Skin epidermis (tissue), 12 donors: ENCODE measurements around the gene FCN1.

Experiments
- H3K27ac ChIP-seq, 21 experiments: fragments of 200-600 bp; sonication (generic) in 11 of 21; one replicate each; pipeline ENCODE4 v1.5.0; 2020; ENCODE audit warnings: mild to moderate bottlenecking in 3 of 21, inconsistent platforms in 2 of 21, moderate library complexity in 2 of 21
- H3K4me3 ChIP-seq, 7 experiments: fragments of 200-600 bp; sonication (generic) in 2 of 7; one replicate each; pipeline ENCODE4 v1.5.0; 2020; ENCODE audit warnings: inconsistent platforms in 2 of 7, mild to moderate bottlenecking in 2 of 7, moderate library complexity in 1 of 7

Gene FCN1

DNA sequence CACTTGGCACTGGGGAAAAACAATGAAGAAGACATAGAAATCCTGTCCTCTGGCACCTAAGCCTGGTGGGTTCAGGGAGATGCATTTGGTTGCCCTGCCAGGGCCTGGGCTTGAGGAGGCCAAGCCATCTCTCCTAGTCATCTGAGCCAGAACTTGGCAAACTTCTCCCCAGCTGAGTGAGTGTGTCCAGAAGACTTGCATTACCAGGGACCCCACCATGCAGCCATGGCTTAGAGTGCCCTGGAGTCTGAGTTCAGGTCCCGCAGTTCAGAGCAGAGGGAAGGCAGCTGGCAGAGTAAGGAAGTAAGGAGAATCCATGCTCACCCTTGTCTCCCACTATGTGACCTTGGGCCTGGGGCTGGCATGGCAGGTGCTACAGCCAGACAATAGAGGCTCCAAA, 37.4 kb upstream of the FCN1 start:
- no peak overlapping the region for H3K4me3 ChIP-seq
- H3K27ac ChIP-seq, result no peak overlapping the region

DNA sequence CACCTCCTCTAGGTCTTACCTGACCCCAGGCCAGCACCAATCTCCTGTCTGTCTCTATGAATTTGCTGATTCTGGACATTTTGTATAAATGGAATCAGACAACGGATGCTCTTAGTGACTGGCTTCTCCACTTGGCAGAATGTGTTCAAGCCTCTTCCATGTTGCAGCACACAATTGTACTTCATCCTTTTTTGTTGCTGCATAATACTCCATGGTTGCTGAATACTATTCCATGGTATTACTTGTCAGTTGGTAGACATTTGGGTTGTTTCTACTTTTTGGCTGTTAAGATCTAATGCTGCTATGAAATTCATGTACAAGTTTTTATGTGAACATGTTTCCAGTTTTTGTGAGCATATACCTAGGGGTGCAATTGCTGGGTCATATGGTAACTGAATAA, 34.3 kb upstream of the FCN1 start:
- H3K27ac ChIP-seq, result no peak overlapping the region
- no peak overlapping the region for H3K4me3 ChIP-seq

DNA sequence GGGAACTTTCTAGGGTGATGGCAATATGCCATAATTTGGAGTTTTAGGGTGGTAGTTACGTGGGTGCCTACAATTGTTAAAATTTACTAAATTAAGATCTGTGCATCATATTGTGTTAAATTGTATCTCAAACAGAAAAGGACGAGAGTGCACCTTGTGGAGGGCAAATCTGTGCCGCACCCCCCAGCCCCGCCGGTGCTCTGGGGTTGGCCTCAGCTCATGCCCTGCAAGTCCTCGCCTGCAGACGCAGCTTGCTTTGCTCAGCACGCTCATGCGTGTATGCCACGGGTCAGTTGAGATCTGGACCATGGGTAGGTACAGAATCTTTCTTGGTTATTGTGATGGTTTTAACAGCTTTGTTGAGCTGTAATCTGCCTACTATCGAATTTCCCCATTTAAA, 33.7 kb upstream of the FCN1 start:
- Histone ChIP-seq H3K4me3 (no peak overlapping the region), H3K27ac (no peak overlapping the region)

DNA sequence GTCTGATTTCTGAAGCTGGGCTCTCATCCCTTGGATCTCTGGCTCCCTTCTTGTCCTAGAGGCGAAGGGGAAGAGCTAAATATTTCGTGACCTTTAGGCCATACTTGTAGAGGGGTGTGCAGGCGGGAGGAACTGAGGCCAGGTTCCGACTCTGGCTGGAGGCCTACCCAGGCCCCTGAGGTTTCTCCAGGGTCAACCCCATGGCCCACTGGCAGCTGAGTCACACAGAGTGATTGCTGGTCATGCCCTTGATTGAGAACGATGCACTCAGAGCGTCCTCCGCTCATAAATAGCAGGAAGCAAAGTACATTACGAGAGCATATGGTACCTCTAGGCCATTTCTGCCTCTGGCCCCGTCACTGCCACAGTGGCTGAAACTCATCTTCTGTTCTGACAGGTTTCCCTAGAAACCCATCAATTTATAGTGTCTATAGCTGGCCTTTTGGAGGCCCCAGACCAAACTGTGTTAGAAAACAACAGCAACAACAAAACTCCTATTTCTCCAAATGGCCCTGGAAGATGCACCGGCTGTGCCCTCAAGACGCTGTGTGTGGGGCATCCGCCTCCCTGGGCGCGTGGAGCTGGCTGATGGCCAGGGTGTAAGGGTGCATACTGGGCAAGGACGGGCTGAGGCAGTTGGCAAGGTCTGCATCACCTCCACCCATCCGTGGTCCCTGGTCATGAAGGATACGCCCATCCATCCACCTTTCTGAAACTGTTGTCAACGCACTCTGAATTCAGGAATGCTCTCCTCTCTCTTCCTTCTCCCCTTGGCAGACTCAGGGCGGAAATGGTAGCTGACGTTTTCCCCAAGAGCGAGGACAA, 32.9 kb upstream of the FCN1 start:
- no peak overlapping the region for H3K27ac ChIP-seq
- H3K4me3 ChIP-seq, result no peak overlapping the region

DNA sequence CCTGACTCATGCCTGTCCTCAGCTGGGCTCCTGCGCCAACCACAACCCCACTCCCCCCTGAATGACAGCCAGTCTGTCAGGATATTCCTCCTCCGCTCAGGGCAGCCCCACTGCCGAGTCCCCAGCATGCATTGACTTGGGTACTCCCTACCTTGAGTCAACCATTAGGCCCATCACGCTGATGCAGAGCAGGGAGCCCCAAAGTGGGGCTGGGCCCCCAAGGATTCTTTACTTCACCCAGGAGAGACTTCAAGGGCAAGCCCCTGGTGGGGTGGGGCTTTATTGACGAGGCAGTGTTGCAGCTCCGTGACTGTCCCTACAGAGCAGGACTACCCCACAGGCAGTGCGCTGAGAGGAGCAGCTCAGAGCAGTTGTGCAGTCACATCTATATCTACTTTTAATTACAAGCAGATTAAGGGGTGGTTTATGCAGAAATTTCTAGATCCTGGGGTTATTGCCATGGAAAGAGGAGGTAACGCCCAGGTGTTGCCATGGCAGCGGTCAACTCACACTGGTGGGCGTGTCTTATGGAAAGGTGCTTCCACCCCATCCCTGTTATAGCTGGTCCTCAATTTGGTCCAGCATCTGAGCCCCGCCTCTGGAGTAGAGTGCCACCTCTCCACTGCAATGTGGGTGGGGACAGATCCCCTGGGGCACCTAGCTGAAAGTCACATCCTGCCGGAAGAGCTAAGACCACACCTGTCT, 32.1 kb upstream of the FCN1 start:
- Histone ChIP-seq H3K27ac (no peak overlapping the region), H3K4me3 (no peak overlapping the region)

DNA sequence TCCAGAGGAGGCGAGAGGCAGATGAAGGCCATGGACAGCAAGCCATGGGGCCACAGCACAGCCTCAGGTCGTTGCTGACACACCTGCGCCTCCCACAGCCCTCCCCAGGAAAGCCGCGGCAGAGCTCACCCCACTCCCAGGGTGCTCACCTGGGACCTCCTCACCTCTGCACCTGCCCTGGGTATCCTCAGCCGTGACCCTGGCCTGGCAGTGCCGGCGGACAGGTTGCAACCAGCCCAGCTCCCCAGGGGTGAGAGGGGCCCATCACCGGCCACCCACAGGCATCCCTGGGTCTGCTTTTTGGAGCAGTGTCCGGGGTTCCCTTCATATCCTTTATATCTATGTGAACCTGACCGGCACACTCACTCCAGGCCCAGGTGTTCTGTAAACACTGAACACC, 30.4 kb upstream of the FCN1 start:
- no peak overlapping the region for H3K27ac ChIP-seq
- H3K4me3 ChIP-seq, result no peak overlapping the region

DNA sequence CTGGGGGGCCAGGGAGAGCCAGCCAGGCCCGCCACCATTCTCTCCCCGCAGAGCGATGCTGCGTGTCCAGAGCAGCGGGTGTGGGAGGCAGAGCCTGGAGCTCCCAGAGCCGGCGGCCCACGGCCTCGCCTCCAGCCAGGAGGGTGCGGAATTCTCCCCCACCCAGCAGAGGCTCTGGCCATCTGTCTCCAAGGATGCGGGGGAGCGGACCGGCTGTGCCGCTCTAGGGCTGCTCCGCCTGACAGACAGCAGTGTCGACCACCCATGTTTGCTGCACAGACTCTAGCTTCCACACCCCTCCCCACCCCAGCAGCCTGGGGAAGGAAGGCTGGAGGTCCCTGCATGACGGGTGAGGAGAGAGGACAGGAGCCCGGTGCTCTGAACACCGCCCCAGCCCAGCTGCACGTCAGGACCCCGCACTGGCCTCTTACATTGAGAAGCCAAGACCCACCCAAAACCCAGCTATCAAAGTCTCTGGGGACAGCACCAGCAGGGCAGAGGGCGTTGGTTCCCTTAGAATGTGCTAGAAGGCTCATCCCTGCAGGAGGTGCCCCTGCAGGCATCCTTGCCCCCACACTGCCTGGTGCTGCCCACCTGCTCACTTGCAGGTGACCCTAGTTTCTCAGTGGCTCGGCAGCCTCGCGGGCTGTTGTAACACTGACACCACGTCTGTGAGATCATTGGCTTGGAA, 29.7 kb upstream of the FCN1 start:
- Histone ChIP-seq H3K27ac (no peak overlapping the region), H3K4me3 (no peak overlapping the region)

DNA sequence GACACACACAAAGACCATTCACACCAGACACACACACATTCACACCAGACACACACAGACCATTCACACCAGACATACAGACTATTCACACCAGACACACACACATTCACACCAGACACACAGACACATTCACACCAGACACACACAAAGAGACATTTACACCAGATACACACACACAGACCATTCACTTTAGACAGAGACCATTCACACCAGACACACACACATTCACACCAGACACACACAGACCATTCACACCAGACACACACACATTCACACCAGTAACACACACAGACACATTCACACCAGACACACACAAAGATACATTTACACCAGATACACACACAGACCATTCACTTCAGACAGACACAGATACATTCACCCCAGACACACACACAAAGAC, 29.0 kb upstream of the FCN1 start:
- no peak overlapping the region for H3K4me3 ChIP-seq
- H3K27ac ChIP-seq, result no peak overlapping the region

DNA sequence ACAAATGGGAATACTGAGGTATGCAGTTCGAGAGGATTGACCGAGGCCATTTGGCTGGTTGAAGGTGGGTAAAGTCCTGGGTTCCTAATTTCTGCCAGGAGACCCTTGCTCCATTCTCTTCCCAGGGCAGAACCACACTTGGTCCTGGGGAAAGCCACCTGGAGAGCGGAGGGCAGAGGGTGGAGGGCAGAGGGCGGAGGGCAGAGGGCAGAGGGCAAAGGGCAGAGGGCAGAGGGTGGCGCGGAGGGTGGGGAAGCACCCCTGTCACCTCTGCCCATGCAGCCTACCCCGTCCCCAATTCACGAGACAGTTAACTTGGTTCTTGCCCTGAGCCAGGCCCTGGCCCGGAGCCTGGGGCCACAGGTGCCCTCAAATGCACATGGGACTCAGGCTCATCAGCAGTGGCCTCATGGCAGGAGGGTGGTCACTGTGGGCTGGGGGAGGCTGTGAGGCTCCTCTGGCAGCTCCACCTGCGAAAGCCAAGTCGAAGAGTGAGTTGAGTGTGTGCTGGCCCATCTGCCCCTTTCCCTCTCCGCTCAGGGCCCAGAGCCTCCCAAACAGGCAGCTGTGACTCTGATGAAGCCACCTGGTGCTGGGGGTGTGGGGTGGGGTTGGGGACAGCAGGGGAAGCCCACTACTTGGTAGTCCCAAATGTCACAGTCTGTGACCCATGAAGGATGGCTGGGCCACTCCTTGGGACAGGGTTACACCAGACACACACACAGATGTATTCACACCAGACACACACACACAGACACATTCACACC, 28.0 kb upstream of the FCN1 start:
- no peak overlapping the region for H3K4me3 ChIP-seq
- no peak overlapping the region for H3K27ac ChIP-seq

DNA sequence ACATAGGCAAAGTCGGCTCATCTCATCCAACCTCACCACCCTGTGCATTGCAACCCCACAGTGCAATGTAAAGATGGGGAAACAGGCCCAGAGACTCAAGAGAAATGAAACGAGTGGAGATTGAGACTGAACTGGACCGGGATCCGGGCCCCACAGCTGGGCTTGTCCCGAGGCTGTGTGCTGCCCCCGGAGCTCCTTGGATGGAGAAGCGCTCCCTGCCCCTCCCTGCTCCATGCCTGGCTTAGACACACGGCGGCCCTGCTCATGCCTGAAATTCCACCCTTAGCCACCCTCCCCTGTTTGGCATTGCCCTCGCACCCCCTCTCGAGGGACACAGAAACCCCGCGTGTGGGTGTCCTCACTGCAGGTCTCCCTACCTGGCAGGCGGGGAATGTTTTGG, 27.2 kb upstream of the FCN1 start:
- Histone ChIP-seq H3K4me3 (no peak overlapping the region), H3K27ac (no peak overlapping the region)

DNA sequence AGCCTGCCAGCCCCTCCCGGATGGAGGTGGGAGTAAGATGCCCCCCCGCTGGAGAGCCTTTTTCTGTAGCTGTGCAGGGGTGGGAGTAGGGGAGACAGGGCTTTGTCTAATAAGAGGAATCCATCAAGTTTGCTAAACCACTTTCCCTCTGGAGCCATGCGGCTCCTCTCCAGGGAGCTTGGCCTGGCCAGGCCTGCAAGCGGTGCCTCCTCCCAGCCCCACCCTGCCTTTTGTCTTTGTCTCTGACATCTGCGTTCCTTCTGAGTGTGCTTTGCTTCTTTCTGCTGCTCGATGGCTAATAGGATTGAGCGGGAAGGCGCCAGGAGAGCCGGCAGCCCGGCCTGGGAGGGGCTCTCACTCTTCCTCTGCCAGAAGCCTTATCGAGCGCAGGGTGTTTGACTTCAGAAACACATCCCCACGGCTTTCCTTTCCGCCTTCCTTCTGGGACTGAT, 26.7 kb upstream of the FCN1 start:
- H3K4me3 ChIP-seq, result no peak overlapping the region
- no peak overlapping the region for H3K27ac ChIP-seq

DNA sequence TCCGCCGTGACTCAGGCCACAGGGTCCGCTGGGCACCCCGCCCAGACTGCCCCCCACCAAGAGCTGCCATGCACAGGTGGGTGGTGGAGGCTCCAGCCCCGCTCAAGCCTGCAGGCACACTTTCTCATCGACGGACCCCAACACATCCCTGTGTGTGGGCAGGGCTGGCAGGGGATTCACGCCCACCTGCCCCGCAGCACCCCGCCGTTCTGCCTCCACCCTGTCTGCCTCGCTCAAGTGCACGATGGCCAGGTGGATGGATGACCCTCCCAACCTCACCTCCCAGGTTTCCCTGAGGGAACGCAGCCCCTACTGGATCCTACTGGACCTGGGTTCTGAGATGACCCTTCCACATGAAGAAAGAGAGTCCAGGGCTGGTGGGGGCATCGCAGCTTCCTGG, 26.1 kb upstream of the FCN1 start:
- no peak overlapping the region for H3K27ac ChIP-seq
- H3K4me3 ChIP-seq, result no peak overlapping the region

DNA sequence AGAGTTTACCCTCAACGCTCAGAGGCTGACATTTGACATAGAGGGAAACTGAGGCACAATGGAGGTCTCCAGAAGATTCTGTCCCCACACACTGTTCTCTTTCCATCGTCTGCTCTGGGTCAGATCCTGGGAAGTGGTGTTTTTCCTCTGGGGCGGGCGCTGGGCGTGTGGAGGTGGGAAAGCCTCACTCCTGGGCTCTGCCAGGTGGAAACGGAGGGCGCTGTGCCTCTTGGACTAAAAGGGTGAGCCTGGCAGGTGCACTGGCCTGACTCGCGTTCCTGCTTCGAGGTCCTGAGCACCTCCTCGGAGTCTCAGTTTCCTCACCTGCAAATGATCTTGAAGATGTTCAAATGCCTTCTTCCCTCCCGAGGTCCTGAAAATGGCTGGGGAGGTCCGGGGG, 25.7 kb upstream of the FCN1 start:
- no peak overlapping the region for H3K4me3 ChIP-seq
- no peak overlapping the region for H3K27ac ChIP-seq

DNA sequence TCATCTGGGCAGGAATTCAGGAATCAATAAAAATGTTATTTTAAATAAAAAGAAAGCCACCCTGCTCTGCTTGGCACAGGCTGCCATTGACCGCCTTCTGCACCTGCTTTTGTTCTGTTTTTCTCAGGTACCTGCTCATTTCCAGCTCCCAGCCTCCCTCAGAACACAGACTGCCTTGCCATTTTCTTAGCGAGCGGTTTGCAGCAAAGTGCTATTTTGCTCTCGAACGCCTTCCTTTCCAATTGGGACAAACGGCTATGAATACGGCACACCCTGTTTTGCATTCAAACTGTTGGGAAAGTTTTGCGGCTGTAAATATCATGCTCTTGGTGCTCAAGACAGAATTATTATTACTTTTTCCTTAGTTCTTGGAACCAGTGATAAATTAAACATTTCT, 25.1 kb upstream of the FCN1 start:
- no peak overlapping the region for H3K4me3 ChIP-seq
- H3K27ac ChIP-seq, result no peak overlapping the region

DNA sequence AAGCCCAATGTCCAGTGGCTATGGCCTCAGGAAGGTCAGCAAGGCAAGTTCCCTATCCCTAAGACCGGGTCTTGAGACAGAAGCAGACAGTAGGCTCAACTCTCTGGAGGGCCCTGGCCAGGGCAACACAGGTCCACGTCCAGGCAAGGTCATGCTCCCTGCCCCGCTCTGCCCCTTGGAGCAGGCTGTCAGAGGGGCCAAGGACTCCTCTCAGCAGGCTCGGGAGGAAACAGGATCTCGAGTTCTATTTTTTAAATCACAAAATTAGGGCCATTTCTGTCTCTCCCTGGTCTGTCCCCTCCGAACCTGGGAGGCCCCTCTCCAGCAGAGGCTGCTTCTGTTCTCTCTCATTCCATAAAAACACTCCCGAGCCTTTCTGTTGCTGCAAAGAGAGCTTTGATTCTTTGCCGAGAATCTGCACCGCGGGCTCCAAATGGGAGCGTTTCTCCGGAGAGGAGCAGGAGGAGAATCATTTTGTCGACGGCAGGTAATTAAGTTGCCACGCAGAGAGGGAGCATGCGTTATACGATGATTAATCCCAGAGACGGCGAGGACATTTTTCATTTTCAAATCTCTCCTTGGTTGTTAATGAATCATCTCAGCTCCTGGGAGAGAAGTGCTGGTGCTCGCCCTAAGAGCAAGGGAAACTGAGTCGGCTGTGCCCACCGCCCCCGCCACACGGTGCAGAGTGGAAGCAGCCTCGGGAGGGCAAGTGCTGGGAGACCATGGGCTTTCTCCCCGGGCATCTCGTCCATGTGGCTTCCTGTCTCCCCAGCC, 24.5 kb upstream of the FCN1 start:
- Histone ChIP-seq H3K27ac (no peak overlapping the region), H3K4me3 (no peak overlapping the region)

DNA sequence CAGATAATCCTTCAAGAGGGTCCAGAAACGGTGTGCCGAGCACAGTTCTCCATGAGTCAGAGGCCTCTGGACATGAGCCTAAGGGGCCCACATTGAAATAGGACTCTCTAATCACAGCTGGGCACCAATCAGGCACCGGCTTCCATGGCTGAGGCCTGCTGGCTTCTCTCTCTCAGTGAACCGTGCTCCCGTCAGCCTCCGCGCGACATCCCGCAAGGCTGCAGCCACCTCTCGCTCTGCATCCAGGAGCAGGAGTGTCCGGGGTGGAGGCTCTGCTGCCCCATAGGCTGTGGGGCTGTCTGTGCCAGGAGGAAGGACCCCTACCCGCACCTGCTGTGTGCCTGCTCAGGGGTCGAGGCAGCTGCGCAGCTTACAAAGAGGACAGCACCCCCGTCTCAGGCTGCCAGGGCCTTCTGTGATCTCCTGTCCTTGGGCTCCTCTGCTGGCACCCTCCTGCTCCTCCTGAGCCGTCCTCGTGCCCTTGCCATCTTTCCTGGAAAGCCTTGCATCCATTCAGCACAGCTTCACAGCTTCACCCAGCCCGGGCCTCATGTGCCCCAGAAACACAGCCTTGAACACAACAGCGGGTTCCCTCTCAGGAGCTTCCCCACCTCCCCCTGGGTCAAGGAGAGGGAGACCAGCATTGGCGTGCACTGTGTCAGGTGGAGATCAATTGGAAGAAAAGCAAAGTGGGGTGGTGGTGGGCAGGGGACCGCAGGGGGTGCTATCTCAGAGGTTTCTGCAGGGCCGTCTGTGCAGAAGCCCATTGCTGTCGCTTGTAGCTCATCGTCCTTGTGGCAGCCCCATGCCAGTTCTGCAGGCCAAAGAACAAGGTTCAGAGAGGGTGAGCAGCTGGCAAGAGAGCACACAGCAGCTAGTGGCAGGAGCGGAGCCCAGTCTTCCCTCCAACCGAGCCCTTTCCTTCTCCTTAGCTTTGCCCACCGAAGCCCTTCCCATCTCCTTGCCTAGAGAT, 22.8 kb upstream of the FCN1 start:
- no peak overlapping the region for H3K4me3 ChIP-seq

DNA sequence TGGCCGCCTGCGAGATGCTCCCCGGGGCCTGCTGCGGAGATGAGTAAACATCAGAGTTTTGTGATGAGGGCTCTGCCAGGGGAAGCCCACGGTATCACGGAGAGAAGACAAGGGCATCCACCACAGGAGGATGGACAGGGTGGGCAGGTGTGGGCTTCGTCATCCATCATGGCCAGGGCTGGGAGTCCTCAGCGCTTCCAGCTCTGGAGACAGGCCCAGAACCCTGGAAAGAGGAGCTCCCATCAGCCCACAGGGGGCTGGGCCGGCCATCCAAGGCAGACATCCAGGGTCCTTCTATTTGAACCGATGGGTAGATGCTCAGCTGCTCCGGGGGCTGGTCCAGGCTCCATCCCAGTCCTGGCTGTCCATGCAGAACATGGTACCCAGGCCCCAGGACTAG, 22.1 kb upstream of the FCN1 start:
- H3K4me3 ChIP-seq, result no peak overlapping the region
- no peak overlapping the region for H3K27ac ChIP-seq

More for the DNA sequence above, 22.8 kb upstream of the FCN1 start:
- no peak overlapping the region for H3K27ac ChIP-seq

DNA sequence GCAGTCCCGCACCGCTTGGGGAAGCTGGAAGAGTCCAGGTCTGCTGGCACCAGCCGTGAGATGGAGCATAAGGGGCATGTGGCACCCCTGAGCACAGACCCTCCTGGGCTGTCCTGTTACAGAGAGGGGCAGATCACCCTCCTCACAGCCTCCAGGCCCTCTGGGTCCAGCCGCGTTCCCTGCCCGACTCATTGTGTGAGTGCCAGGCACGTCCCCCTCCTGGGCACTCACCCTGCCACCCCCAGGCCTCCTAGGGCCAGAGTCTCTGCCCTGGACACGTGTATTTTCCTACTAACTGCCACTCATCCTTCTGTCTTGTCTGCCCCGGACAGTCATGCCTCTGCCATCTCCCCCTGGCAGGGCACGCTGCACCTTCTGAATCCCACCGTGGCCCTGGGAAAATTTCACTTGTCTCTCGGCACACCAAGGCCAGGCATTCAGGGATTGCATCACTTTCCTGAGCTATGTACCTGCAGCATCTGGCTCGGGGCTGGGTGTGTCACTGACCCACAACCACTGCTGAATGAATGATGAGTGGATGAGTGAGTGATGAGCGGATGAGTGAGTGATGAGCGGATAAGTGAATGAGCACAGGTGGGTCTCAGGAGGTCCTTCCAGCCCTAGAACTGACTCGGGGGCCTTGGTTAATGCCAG, 21.5 kb upstream of the FCN1 start:
- no peak overlapping the region for H3K27ac ChIP-seq
- no peak overlapping the region for H3K4me3 ChIP-seq
